Posterior vena cava (tissue), 2 donors: ENCODE data around the gene SLC36A2. TPM values are rescaled to one million over a fixed set of nuclear protein-coding genes. Genes with fewer than 3 reads are reported as not detected.

ENCODE experiments used
- DNase-seq: peaks from one replicate; pipeline ENCODE4 v3.0.0-alpha.2; 2020; ENCODE audit warnings: low spot score
- intact Hi-C, 2 donors: fragments of 100-400 bp; cut with DNase I; formaldehyde crosslinking; loops; one replicate each; pipeline versions ENCODE4 v1.14.1 to v1.14.2; 2022 to 2023
- total RNA-seq, 2 donors: library from RNA; stranded (reverse); fragmentation: NEBNext Ultra II Directional; extraction: Animal tissue kit (Norgen Biotek cat#: 25700); gene quantifications; one replicate each; pipeline ENCODE4 v1.2.1, GENCODE V29; 2021
- donor health status: DM: yes; HTN: yes; CAD: no.
- donor health status: DM: yes; HTN: yes; CAD: no.

Gene SLC36A2
- total RNA-seq, 2 donors from 2014 or later: not detected

GRCh38 chr5:151293624-151294023, 53.7 kb downstream of the SLC36A2 start:
- intact Hi-C loops: no loop called here
- no peak for DNase-seq

- no peak for DNase-seq
- intact Hi-C loops: no loop called here
These were observed 59.2 kb downstream of the SLC36A2 start for GRCh38 chr5:151288180-151288579.

- intact Hi-C loops: no loop called here
- no peak for DNase-seq
These were observed 61.1 kb downstream of the SLC36A2 start for GRCh38 chr5:151286246-151286645.

GRCh38 chr5:151285683-151286082, 61.7 kb downstream of the SLC36A2 start:
- intact Hi-C loops: no loop called here

GRCh38 chr5:151284392-151284967, 62.9 kb downstream of the SLC36A2 start:
- no peak for DNase-seq
- intact Hi-C loops: no loop called here

More at GRCh38 chr5:151285683-151286082, 61.7 kb downstream of the SLC36A2 start:
- DNase-seq: no peak

- DNase-seq: no peak
These were observed 64.1 kb downstream of the SLC36A2 start for GRCh38 chr5:151283120-151283825.

GRCh38 chr5:151281001-151281639, 66.2 kb downstream of the SLC36A2 start:
- no peak for DNase-seq
- intact Hi-C loops: no loop called here

More at GRCh38 chr5:151283120-151283825, 64.1 kb downstream of the SLC36A2 start:
- intact Hi-C loops: no loop called here

GRCh38 chr5:151280443-151280842, 66.9 kb downstream of the SLC36A2 start:
- no peak for DNase-seq
- intact Hi-C loops: no loop called here

GRCh38 chr5:151278845-151279244, 68.5 kb downstream of the SLC36A2 start:
- DNase-seq: no peak

GRCh38 chr5:151275803-151276202, 71.6 kb downstream of the SLC36A2 start:
- DNase-seq: no peak
- intact Hi-C loops: no loop called here

More at GRCh38 chr5:151278845-151279244, 68.5 kb downstream of the SLC36A2 start:
- intact Hi-C loops: no loop called here

- intact Hi-C loops: no loop called here
These were observed 72.7 kb downstream of the SLC36A2 start for GRCh38 chr5:151274666-151275065.

GRCh38 chr5:151271336-151271735, 76.0 kb downstream of the SLC36A2 start:
- no peak for DNase-seq
- intact Hi-C loops: no loop called here

More at GRCh38 chr5:151274666-151275065, 72.7 kb downstream of the SLC36A2 start:
- DNase-seq: no peak

GRCh38 chr5:151270599-151270998, 76.8 kb downstream of the SLC36A2 start:
- DNase-seq: no peak
- intact Hi-C loops: no loop called here

- DNase-seq: no peak
- intact Hi-C loops: no loop called here
These were observed 79.7 kb downstream of the SLC36A2 start for GRCh38 chr5:151267491-151268260.

Other genes with a start within 250 kb of the SLC36A2 start
- 100 to 1,000 TPM; 328 to 430 TPM for gene ANXA6, start 189.8 kb downstream of the SLC36A2 start, total RNA-seq
- 10 to 100 TPM; 70.6 to 72.4 TPM for gene CCDC69, start 123.5 kb downstream of the SLC36A2 start, total RNA-seq
- 10 to 100 TPM; 23.4 to 41.6 TPM for gene GM2A, start 94.4 kb downstream of the SLC36A2 start, total RNA-seq
- not detected for gene SLC36A3, start 43.8 kb downstream of the SLC36A2 start, total RNA-seq
- 10 to 100 TPM; 15.3 to 15.6 TPM for gene SLC36A1, start 100.0 kb upstream of the SLC36A2 start, total RNA-seq
- not detected for gene FAT2, start 243.8 kb upstream of the SLC36A2 start, total RNA-seq